Stimulated activated CD4-positive, alpha-beta T cell treated with anti-CD3 and anti-CD28 coated beads, Interleukin-4, amount 100 ng/mL, for 48 hours (primary cell): ENCODE results near the gene PCED1A.
"Not testable (repeated sequence)": the region's sequence is repeated elsewhere in the genome, so short reads cannot be mapped to it uniquely, and the experiment has no call there.

ENCODE experiments used
- DNase-seq, 2 donors: peaks; one replicate each; pipeline ENCODE4 v3.0.0-alpha.2; 2020; ENCODE audit warnings: low read depth in 2 of 2

Gene PCED1A

GRCh38 chr20:2826655-2827054 lies 13.8 kb downstream of the PCED1A start:
- no peak for DNase-seq

DNA sequence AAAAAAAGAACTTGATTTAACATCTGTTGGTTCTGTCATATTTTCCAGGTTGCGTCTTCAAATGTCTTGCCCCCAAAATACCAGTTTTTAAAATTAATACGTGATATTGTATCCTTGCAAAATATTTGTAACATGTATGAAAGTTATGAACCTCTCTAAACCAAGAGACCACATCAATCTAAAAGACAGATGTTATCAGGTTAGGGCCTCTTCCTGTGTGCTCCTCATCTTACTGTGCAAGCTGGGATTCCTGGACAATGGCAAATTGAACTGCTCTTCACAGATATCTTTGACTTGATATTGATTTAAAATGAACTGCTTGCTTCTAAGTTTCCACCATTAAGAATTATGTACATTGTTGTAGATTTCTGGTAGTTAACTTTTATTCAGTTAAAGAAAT lies 14.7 kb downstream of the PCED1A start:
- DNase-seq: no peak

GRCh38 chr20:2822073-2822472 lies 18.4 kb downstream of the PCED1A start:
- DNase-seq: no peak

DNA sequence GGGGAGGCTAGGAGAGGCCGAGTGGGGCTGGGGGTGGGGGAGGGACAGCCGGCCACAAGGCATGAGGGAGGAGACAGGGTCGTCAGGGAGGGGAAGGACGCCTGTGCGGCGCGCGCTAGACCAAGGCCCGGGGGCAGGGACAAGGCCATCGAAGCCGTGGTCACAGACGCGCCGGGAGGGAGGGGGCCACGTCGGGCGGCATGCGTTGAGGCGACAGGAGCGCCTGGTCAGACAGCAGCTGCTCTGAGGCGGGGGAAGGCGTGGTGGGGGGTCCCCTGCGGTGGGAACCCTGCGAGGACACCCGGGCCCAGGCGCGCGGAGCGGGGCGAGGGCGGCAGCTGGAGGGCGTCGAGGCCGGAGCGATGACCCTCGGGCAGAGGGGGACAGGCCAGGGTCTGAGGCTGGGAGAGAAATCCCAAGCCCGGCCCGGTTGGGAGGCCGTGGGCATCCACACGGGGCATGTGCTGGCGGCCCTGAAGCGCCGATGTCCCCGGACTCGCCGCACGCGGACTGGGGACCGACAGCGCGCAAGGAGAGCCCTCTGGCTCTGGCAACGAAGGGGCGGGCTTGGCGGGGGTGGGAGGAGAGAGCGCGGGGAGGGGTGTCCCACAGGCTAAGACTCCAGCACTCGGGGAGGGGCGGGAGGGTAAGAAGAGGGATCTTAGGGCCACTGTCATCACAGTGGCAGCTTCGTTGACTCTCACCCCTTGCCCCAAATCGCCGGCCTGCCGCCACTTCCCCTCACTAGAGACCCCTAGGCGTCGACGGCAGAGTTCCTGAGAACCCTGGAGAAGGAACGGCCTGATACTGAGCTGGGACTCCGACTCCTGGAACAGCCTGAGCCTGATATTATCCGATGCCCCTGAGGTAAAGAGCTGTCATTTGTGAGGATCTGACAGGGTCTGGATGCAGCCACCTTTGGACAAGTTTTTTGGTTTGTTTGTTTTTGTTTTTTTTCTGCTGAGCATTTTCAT lies 19.3 kb downstream of the PCED1A start:
- no peak for DNase-seq

GRCh38 chr20:2820084-2820895 lies 20.2 kb downstream of the PCED1A start:
- DNase-seq: no peak

DNA sequence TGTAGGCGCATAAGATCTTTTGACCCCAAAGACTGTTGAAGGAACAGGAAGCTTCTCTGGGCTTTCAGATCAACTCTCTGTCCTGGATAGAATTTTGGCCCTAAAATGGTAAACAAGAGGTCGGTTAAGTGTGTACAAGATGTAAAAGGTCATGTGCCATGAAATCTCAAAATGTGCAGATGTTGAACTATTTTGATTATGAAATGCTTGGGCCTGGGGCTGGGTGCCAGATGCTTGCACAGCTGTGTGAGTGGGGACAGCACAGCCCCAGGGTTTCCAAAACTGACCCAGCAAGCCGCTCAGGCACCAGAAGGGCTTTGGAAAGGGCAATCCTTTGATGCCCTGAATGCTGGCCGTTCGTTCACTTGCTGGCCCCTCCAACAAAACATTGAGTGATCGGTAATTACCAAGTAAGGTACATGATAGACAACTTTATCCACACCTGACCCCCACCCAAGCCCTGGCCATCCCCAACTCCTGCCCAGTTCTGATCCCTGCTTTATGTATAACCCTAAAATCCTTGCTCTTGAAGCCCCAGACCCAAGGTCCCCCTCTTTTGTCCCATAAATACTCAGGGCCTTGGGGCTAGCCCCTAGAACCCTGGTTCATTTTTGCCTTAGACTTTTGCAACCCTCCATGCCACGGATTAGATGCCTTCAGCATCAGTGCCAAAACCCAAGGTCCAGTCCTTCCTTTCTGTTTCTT lies 22.4 kb downstream of the PCED1A start:
- no peak for DNase-seq

DNA sequence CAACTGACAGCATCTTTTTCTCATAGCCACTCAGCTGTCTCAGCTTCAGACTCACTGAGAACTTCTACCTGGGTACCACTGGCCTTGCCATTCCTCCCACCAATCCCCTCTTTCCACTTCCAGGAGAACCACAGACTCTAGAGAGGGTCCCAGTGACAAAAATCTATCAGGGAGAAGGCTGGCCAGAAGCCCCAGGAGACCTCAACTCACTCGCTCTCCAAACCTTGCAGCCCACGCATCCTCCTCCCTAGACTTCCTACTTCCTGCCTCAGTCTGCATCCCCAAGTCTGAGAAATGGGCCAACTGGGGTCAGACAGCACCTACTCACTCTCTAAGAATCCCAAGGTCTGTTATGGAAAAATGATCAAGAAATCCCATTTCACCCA lies 23.1 kb downstream of the PCED1A start:
- no peak for DNase-seq

DNA sequence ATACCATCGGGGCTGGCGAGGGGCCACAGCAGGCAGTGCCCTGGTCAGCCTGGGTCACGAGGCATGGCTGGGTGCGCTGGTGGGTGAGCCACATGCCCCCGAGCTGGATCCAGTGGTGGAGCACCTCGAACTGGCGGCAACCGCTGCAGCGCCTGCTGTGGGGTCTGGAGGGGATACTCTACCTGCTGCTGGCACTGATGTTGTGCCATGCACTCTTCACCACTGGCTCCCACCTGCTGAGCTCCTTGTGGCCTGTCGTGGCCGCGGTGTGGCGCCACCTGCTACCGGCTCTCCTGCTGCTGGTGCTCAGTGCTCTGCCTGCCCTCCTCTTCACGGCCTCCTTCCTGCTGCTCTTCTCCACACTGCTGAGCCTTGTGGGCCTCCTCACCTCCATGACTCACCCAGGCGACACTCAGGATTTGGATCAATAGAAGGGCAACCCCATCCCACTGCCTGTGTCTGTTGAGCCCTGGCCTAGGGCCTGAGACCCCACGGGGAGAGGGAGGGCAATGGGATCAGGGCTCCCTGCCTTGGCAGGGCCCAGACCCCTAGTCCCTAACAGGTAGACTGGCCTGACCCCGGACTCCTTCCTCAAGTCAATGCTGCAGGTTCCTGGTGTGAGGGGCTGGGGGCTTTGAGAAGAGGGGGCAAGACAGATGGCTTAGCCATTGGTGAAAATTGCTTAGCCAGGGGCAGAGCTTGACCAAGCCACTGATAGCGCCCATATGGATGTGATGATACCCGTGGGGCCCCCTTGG lies 23.7 kb downstream of the PCED1A start:
- no peak for DNase-seq

DNA sequence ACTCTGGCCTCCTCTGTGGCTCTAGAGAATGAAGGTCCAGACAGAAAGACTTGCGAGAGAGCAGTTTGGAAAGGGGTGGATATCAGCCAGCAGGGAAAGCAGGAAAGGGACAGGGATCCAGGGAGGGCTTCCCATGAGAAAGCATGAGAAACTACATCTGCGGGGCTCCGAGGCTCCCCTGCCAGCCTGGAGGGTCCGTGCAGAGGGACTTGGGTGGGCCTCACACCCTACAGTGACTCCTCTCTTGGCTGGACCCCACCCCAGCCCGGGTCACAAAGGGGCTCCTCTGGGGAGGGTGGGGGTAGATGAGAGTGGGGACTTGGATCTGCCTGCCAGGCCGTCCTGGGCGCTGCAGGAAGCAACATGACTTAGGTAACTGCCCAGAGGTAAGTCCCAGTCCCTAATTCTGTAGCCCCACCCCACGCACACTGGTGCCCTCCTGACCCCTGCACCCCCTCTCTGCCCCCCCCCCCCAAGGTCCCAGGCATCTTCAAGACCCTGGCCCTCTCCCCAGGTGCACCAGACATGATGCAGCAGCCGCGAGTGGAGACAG lies 24.3 kb downstream of the PCED1A start, which contains the start of gene TMEM239:
Gene TMEM239 (plus strand): TSS at position 335 of the 553 bp plus-strand sequence. CDS start 191 bp downstream, at position 526.
- DNase-seq: no peak

DNA sequence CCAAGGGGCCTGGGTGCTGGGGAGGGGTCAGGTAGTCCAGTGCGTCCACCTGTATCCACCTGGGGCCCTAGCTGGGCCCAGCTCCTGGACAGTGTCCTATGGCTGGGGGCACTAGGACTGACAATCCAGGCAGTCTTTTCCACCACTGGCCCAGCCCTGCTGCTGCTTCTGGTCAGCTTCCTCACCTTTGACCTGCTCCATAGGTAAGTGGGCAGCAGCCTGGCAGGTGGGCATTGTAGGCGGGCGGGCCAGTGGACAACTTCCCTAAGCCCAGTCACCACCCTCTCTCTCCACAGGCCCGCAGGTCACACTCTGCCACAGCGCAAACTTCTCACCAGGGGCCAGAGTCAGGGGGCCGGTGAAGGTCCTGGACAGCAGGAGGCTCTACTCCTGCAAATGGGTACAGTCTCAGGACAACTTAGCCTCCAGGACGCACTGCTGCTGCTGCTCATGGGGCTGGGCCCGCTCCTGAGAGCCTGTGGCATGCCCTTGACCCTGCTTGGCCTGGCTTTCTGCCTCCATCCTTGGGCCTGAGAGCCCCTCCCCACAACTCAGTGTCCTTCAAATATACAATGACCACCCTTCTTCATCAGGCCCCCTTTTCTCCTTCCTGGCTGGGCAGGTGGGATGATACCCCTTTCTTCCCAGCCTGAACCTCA lies 25.1 kb downstream of the PCED1A start:
- DNase-seq: no peak

- DNase-seq: no peak
Measured at GRCh38 chr20:2814587-2815051, 25.8 kb downstream of the PCED1A start, which contains the start of gene C20orf141. Gene C20orf141 (plus strand): TSS chr20:2814987. CDS start chr20:2815185, 198 bp downstream.

DNA sequence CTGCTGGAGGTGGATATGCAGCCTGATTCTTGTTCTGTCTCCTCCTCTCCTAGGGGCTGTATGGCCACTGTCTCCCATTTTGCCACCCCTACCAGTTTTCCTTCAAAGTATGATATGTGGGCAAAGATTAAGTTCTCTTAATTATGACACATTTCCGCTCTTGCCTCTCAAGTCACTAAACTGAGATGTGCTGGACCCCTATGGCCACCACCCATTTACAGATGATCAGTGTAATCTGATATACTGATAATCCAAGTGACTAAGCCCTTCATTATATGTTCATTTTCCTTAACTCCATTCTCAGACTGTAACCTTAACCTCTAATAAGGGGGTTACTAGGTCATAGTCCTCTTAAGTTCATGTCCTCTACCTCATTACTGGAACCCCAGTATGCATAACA lies 26.4 kb downstream of the PCED1A start:
- no peak for DNase-seq

DNA sequence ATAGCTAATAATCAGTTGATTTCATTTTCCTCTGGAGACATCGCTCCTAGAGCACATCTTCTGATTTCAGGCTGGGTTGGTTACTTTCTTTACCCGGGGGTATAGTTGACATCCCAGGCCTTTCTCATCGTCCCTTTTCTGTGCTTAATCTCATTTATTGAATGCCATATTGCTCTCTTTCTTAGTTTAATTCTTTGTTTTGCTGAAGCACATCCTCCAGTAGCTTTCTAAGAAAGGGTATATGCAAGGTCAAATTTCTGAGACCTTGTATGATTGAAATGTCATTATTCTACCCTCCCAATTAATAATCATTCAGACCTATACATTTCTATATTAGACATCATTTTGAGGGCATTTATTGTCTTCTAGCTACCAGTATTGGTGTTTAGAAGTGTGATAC lies 28.3 kb downstream of the PCED1A start:
- DNase-seq: no peak

DNA sequence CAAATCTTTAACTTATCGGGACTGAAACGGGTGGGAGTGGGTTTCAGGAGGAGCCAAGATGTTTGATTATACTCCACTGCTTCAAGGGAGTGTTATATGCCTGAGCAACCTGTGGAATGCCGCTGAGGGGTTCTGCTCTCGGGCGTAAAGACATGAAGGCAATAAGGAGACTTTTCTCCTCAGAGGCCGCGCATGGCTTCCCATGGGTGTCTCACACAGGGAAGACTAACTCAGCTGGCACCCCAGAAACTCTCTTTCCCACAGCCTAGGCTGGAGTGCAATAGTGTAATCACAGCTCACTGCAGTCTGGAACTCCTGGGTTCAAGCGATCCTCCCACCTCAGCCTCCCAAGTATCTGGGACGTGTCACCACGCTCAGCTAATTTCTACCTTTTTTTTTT lies 30.8 kb downstream of the PCED1A start:
- no peak for DNase-seq

DNA sequence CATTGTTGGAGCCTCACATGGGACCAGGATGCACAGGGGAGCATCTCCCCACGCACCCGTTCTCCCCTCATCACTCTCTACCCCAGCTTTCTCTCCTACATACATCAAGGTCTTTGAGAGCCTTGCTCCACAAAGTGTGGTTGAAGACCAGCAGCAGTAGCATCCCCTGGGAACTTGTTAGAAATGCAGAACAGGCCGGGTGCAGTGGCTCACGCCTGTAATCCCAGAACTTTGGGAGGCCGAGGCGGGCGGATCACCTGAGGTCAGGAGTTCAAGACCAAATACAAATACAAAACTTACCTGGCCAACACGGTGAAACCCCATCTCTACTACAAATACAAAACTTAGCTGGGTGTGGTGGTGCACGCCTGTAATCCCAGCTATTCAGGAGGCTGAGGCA lies 32.5 kb downstream of the PCED1A start:
- not testable (repeated sequence) for DNase-seq

DNA sequence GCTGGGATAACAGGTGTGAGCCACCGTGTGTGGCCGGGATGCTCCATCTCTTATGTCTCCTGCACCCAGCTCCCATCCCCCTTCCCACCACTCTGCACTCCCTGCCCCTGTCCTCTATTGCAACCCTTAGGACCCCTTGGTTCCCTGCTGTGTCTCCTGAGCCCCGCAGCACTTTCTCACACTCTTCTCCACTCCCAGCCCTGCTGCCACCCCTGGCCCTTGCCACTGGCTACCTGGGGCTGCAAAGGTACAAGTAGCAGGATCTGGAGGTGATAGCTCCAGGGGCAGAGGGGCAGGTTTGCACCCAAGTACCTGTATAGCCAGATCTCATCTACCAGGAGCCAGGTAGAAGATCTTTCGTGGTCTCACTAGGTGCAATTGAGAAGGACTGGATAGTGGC lies 33.4 kb downstream of the PCED1A start:
- DNase-seq: no peak

DNA sequence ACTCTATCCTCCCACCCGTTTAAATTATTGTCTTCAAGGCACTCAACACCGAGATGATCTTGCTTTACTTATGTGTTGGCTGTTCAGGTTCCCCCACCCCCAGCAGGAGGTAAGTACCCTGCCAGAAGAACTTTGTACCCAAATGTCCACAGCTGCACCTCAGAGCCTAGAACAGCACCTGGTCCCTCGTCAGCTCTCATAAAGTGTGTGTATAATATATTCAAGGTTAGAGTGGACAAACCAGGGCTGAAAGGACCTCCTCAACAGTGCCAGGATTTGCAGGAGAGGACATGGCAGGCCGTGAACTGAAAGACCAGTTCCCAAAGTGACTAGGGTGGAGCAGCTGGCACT lies 34.1 kb downstream of the PCED1A start:
- DNase-seq: no peak

- DNase-seq: no peak
Measured at GRCh38 chr20:2805689-2806350, 34.6 kb downstream of the PCED1A start.

DNA sequence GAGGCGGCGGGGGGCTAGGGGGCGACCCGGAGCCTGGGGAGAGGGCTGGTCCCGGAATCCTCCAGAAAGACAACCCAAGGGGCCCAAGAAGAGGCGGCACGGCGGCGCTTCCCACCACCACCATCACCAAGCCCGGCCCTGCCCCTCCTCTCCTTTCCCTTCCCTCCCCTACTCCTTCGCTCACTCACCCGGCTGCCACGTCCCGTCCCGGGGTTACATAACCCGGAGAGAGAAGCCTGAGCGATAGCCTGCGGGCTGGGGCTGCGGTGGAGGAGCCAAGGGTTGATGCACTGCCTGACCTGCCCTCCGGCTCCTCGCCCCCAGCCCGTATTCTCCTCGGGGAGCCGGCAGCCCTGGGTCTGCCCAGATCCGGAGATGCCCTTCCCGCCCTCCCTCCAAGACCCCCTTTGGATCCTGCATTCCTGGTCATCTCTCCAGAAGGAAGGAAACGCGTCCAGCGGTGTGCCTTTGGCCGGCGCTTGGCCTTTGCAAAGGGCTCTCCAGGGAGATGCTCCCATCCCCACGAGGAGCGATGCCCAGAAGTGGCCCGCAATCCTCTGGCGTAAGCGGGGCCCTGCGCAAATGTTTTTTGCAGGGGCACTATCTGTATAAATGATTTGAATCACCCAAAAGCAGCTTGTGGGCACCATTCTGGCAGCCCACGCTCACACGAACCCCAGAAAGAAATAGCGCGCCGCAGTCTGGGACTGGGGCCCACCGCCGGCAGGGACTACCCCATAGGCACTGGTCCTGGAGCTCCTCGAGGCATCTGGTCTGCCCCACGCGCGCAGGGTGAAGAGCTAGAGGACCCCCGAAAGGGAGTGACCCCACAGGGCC lies 35.4 kb downstream of the PCED1A start:
- no peak for DNase-seq
